Peyer's patch (tissue), 4 donors: Measurements from ENCODE around the gene HEATR9.

Experiments
- CTCF ChIP-seq, 6 experiments: fragments of 450-650 bp in 4 of 6; fragments of 200-600 bp in 2 of 6; sonication (generic) in 1 of 6; IDR thresholded peaks; one replicate each; pipeline ENCODE4 v1.5.1; 2017 to 2019; ENCODE audit warnings: antibody characterized with exemption in 6 of 6, mild to moderate bottlenecking in 3 of 6, moderate library complexity in 1 of 6
- POLR2A ChIP-seq, 2 donors: fragments of 450-650 bp; IDR thresholded peaks; one replicate each; pipeline ENCODE4 v1.5.1; 2017; ENCODE audit warnings: antibody characterized with exemption in 2 of 2, mild to moderate bottlenecking in 2 of 2, moderate library complexity in 2 of 2

- TF ChIP-seq CTCF (IDR thresholded peaks at IDR 0.05): no peak
- no peak for TF ChIP-seq POLR2A (IDR thresholded peaks at IDR 0.05)
Measured at GRCh38 chr17:35878361-35878760, 9.7 kb upstream of the HEATR9 start.
